Ovary (tissue), 9 donors: ENCODE results near the gene TRAK1. TPM values are rescaled to one million over a fixed set of nuclear protein-coding genes. Genes with fewer than 3 reads are reported as not detected.
A peak's percentile ranks its signal among the peaks of the same experiment; 100 is the strongest.

Experiments used
- DNase-seq, 5 donors: peaks; one replicate each; pipeline ENCODE4 v3.0.0-alpha.2; 2019 to 2020
- H3K27ac ChIP-seq, 2 donors: fragments of 200-600 bp; one replicate each; pipeline versions ENCODE4 v1.5.1 to v1.8.0; 2019 to 2022
- H3K27me3 ChIP-seq: fragments of 200-600 bp; one replicate; pipeline ENCODE4 v1.8.0; 2022
- H3K36me3 ChIP-seq: fragments of 200-600 bp; sonication (generic); one replicate; pipeline ENCODE4 v1.5.1; 2019
- H3K4me1 ChIP-seq: one replicate; pipeline ENCODE4 v1.8.1; 2013; ENCODE audit warnings: mild to moderate bottlenecking, moderate library complexity; ENCODE audit not compliant: insufficient read depth
- H3K4me3 ChIP-seq: fragments of 200-600 bp; sonication (generic); one replicate; pipeline ENCODE4 v1.5.1; 2017
- H3K9me3 ChIP-seq, 2 donors: fragments of 200-600 bp in 1 of 2; sonication (generic) in 1 of 2; one replicate each; pipeline versions ENCODE4 v1.5.1 to v1.8.1; 2013 to 2019; ENCODE audit warnings: mild to moderate bottlenecking in 1 of 2, moderate library complexity in 1 of 2
- CTCF ChIP-seq, 3 donors: fragments of 450-650 bp in 2 of 3; fragments of 200-600 bp in 1 of 3; IDR thresholded peaks; one replicate each; pipeline versions ENCODE4 v1.5.1 to v1.8.0; 2016 to 2022; ENCODE audit warnings: antibody characterized with exemption in 3 of 3, mild to moderate bottlenecking in 1 of 3
- EP300 ChIP-seq: sonication (generic); formaldehyde crosslinking; IDR thresholded peaks from one replicate; pipeline ENCODE4 v1.6.1; 2017; ENCODE audit warnings: antibody characterized with exemption
- POLR2A ChIP-seq: fragments of 450-650 bp; IDR thresholded peaks from one replicate; pipeline ENCODE4 v1.6.1; 2017; ENCODE audit warnings: antibody characterized with exemption, mild to moderate bottlenecking, moderate library complexity
- WGBS, 3 donors: extraction: QIAGEN DNeasy Blood & Tissue Kit in 1 of 3; methylation state at CpG; one replicate each; pipeline versions ENCODE4 v1.1.5 to v1.1.7; 2013 to 2017; 5-methylcytosine and 5-hydroxymethylcytosine counted together
- intact Hi-C, 4 donors: fragments of 100-400 bp; cut with DNase I; formaldehyde crosslinking; loops; one replicate each; pipeline versions ENCODE4 v1.11.0 to v1.15.1; 2022 to 2023
- polyA plus RNA-seq, 2 donors: library from polyadenylated mRNA; stranded (reverse); fragments of 200-250 nt in 1 of 2; fragments of 350-450 nt in 1 of 2; fragmentation: Illumina TruSeq in 1 of 2; extraction: RNeasy Lipid Tissue Mini Kit (QIAGEN cat#74804) in 1 of 2; gene quantifications; one replicate each; pipeline ENCODE4 v1.2.3, GENCODE V29; 2013 to 2014
- total RNA-seq, 7 donors: library from RNA; depleted of rRNA in 2 of 7; stranded (reverse); fragments of >200 nt in 2 of 7; fragmentation: NEBNext Ultra II Directional in 3 of 7; extraction: Animal tissue kit (Norgen Biotek cat#: 25700) in 3 of 7; gene quantifications; one replicate each; pipeline versions ENCODE4 v1.1.0 to v1.2.4, GENCODE V29; 2016 to 2023
- donor health status: DM: no; HTN: no; CAD: no; lungs with moderate emphysema.
- donor health status: DM: no; HTN: no; CAD: no.
- donor health status: Bipolar disorder and iron deficiency.
- donor health status: DM: yes; HTN: yes; CAD: no.
- donor health status: DM: no; HTN: no; CAD: no.
- donor health status: DM: yes; HTN: yes; CAD: no.

Gene TRAK1
- total and polyA plus RNA-seq, 9 donors: 7.1 to 17.7 (median 14.9) TPM

GRCh38 chr3:42177801-42178150 is 86.6 kb downstream of the TRAK1 start:
- Histone ChIP-seq H3K27ac (no peak overlapping the region), H3K9me3 (no peaks in the 10 kb centered on the region), H3K36me3 (no peaks in the 10 kb centered on the region), H3K4me3 (no peak overlapping the region), H3K27me3 (no peaks in the 10 kb centered on the region), H3K4me1 (peaks cover 8% of the 10 kb centered on the region)
- intact Hi-C loops: no loop called here
- TF ChIP-seq EP300 (no peak), CTCF (IDR thresholded peaks at IDR 0.05) (no peak), POLR2A (no peak)
- WGBS, 3 donors: 92 to 96% (median 94%) methylated on average over 9 of the region's 9 CpGs
- no peak for DNase-seq

DNA sequence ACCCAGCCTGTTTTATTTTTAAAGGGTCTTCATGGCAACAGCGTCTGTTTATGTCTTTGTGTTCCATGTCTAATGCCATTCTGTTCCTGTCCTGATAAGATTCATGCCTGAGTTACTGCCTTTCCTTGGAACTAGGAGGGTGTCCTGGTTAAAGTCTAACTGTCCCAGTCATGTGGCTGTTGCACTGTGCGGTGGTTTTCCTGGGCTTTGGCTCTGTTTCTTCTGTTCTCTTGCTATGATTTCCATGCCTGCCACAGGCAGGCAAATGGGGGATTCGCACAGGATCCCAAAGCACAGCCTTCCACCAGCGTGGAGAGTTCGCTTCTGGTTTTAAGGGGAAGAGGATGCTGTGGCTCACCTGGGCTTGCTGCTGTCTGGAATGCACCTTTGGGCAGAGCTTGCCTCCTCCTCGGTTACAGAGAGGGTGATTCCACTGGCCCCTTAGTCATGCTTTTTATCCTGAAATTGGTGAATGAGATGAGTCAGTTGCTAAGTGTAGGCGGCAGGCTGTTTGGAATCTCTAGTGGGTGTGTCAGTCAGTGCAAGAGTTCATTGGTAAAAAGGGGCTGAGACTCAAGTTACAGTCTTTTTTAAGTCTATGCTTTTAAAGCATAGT is 88.1 kb downstream of the TRAK1 start:
- Histone ChIP-seq H3K9me3 (no peaks in the 10 kb centered on the region), H3K4me3 (no peak overlapping the region), H3K27me3 (no peaks in the 10 kb centered on the region), H3K36me3 (no peaks in the 10 kb centered on the region), H3K27ac (peak overlapping the region in 1 of 2 donors; percentile 5), H3K4me1 (peaks cover 8% of the 10 kb centered on the region)
- TF ChIP-seq EP300 (no peak), CTCF (IDR thresholded peaks at IDR 0.05) (no peak), POLR2A (no peak)
- DNase-seq: peak in 4 of 5 donors; percentile 33 to 53 (median 35)
- intact Hi-C loops: no loop called here
- 5 to 14% (median 7%) methylated on average over 7 of the region's 7 CpGs for WGBS, 3 donors

DNA sequence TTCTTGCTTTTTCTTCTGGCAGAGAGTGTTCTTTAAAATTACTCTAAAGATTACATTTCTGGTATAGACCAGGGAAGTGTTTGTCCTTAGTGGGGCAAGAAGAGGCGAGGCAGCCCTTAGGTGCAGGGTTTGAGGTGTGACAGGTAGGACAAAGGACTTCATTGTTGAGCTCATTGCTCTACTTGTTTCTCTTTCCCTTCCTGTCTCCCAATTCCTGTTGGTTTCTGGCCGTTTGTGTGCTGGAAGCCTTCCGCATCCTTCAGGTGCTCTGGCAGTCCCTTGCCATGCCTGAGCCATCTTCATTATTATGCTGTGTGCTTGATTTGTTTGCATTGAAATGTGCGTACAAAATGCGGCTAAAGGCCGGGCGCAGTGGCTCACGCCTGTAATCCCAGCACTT is 89.7 kb downstream of the TRAK1 start:
- Histone ChIP-seq H3K27me3 (no peaks in the 10 kb centered on the region), H3K36me3 (no peaks in the 10 kb centered on the region), H3K9me3 (no peaks in the 10 kb centered on the region), H3K27ac (no peak overlapping the region), H3K4me3 (no peak overlapping the region), H3K4me1 (peaks cover 8% of the 10 kb centered on the region)
- intact Hi-C loops: no loop called here
- TF ChIP-seq POLR2A: no peak
- no peak for TF ChIP-seq CTCF (IDR thresholded peaks at IDR 0.05)
- no peak for TF ChIP-seq EP300
- WGBS, 3 donors: 95 to 97% (median 97%) methylated on average over 8 of the region's 8 CpGs
- no peak for DNase-seq

DNA sequence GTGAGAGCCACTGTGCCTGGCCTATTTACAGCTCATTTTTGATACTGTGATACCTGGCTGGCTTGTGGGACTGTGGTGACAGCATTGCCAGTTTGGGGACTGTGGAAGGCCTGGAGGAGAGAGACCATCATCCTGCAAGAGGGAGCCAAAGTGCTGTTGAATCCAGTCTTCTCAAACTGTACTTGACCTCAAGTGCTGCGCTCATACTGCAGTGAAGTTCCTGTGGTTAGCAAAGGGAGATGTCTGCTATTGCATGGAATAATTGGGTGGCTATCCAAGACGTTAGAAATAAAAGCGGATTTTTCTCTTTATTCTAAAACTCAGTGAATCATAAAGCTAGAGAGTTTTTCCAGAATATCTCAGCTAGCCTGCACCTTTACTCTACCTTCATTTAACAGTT is 91.4 kb downstream of the TRAK1 start:
- DNase-seq: no peak
- Histone ChIP-seq H3K27me3 (no peaks in the 10 kb centered on the region), H3K36me3 (no peaks in the 10 kb centered on the region), H3K9me3 (no peaks in the 10 kb centered on the region), H3K4me1 (peaks cover 8% of the 10 kb centered on the region), H3K27ac (no peak overlapping the region), H3K4me3 (no peak overlapping the region)
- intact Hi-C loops: no loop called here
- TF ChIP-seq POLR2A (no peak), CTCF (IDR thresholded peaks at IDR 0.05) (no peak), EP300 (no peak)
- WGBS, 3 donors: 52 to 82% (median 55%) methylated on average over 3 of the region's 3 CpGs
